GM21737 (cell line): ENCODE data around the gene HIGD1B.
"Not testable (repeated sequence)": the region's sequence is repeated elsewhere in the genome, so short reads cannot be mapped to it uniquely, and the experiment has no call there.

Experiments
- ATAC-seq: cut with Tn5 transposase; IDR thresholded peaks from one replicate; pipeline ENCODE4 v1.9.1; 2021; ENCODE audit warnings: mild to moderate bottlenecking, moderate library complexity; ENCODE audit not compliant: unreplicated experiment

Gene HIGD1B

DNA sequence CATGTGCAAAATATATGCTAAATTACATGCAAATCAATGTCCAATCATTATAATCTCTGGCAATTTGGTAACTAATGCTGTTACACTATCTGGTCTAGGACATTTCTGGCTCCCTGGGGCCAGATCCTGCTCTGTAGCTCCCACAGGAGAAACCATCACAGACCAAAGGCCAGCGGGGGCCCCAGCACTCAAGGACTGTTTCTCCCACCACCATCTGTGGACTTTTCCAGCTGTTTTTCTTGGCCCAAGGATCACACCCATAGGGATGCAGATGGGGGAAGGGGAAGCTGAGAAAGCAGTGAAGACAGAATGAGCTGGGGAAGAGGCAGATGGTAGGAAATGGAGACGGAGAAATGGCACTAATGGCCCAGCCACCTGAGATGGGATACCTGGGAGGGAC lies at the start of gene HIGD1B:
Gene HIGD1B (plus strand): TSS at position 298 of the 400 bp plus-strand sequence. CDS start 270 bp downstream, outside the sequence.
- ATAC-seq: no peak

DNA sequence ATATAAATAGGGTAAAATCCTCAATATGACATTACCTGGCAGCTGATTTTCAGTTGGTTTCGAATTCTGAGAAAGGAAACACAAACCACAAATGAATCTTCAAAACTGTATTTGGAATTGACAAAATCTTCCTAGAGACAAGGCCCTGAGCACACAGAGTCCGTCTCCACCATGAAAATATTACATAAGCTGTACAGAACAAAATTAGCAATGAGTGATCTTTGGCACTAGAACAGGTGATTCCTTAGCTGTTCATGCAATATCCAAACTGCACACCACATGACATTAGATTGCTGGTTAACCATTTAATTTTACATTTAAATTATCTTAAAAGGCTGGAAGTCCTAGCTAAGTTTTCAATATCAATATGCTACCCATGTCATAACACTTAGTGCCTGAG lies 49.3 kb upstream of the HIGD1B start:
- no peak for ATAC-seq

DNA sequence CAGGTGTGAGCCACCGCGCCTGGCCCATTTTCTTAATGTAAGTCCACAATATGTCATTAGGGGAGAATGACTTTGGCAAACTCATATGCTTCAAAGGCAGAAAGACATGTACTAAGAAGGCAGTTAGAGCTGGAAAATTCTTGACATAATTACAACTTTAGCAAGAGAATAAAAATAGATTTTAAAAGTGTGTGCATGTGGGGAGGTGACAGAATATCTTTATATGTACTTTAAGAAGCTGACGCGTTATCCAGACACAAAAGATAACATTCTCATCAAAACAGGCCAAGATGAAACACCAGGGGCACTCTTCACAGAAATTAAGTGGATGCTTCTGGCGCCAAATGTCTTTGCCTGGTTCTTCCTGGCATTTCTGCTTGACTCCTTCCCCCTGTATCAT lies 45.8 kb upstream of the HIGD1B start:
- no peak for ATAC-seq

DNA sequence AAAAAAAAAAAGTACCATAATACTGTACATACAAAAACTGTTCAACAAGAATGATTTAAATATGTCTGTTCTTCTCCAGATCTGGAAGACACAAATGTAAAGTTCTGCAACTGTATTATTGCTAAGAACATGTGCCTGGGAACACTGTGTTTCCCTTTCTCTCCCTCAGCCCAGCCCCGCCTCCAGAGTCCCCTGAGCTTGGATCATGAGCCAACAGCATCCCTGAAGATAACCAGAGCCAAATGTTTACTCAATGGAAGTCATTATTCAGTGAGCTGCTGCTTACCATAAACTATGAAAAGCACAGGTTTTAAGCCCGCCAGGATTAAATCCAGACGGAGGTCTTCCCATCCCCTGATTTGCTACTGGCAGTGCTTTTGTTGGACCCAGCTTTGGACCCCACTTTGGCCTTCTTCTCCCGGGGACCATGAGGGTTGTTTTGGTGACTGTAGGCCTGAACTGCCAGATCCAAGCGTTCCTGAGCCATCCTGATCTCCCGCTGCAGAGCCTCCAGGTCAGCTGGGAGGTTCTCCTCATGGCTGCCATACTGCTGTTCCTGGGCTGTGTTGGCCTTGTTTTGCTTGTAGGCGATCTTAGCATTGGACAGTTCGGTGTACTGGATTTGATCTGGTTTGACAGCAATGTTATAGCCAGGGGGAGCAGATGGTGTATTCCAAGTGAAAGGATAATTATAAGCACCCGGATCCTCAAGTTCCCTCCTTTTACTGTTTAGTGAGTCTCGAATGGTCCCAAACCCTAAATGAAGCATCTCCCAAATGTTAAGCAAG lies 43.2 kb upstream of the HIGD1B start:
- ATAC-seq: no peak

DNA sequence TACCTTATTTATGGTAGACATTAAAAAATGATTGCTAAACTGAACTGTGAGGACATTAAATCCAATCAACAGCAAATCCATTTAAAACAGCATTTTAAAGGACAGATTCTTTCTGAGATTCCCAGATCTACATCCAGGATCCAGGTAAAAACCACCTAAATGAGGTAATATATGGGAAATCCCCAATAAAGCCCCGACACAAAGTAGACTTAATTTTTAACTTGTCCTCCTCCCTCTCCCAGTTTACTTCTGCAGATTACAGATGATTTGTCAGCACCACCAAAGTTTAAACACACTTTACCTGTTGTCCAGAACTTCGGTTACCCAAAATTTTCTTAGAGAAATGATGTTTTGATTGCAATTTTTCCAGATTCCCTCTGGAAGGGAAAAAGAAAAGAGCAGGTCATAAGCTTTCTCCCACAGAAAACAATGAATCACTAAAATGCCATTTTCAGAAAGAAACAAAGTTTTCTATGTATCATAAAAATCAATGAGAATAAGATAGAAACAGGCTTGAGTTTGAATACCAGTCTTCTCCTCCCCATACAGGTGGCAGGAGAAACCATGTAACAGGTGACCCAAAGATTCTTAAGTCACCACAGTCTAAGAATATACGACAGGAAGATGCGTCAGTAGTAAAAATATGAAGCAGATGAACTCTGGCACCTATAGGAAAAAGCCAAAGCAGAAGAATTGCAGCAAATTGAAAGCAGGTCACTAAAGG lies 40.4 kb upstream of the HIGD1B start:
- no peak for ATAC-seq

DNA sequence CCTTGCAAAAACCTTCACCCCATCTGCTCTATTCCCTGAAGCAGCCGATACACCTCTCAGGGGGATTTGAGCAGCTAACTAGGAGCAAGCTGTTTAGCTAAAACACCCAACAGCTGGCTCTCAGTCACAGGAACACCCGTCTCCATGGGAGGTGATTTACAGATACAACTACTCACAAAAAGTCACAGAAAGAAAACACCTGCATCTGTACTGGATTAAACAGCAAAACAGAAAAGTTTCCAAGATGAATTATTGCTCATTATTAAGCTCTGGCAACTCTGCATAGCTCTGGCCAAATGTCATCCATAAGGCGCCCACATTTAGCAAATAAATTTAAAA lies 39.9 kb upstream of the HIGD1B start:
- no peak for ATAC-seq

DNA sequence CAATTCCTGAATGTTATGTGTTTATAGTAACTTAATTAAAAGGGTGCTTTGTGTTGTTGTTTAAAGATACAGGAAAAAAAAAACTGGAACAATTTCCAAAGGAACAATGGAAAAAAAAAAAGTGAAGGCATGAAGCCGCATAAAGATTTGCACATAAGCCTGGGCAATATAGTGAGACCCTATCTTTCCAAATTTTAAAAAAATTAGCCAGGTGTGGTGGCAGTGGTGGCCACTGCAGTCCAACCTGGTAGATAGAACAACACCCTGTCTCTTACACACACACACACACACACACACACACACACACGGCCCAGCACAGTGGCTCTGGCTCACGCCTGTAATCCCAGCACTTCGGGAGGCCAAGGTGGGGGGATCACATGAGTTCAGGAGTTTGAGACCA lies 39.5 kb upstream of the HIGD1B start:
- ATAC-seq: no peak

DNA sequence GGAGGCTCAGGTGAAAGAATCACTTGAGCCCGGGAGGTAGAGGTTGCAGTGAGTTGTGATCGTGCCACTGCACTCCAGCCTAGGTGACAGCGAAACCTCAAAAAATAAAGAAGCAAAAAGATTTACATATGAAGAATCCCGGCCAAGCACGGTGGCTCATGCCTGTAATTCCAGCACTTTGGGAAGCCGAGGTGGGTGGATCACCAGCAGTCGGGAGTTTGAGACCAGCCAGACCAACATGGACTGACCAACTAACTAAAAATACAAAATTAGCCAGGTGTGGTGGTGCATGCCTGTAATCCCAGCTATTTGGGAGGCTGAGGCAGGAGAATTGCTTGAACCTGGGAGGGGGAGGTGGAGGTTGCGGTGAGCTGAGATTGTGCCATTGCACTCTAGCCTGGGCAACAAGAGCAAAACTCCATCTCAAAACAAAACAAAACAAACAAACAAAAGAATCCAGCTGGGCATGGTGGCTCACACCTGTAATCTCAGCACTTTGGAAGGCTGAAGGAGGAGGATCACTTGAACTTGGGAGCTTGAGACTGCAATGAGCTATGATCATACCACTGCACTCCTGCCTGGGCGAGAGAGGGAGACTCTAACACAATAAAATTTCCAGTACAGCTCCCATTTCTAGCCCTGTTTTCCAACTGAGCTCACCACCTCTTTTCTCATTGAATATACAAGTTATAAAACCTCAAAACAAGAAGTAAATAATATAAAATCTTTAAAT lies 38.9 kb upstream of the HIGD1B start:
- not testable (repeated sequence) for ATAC-seq

DNA sequence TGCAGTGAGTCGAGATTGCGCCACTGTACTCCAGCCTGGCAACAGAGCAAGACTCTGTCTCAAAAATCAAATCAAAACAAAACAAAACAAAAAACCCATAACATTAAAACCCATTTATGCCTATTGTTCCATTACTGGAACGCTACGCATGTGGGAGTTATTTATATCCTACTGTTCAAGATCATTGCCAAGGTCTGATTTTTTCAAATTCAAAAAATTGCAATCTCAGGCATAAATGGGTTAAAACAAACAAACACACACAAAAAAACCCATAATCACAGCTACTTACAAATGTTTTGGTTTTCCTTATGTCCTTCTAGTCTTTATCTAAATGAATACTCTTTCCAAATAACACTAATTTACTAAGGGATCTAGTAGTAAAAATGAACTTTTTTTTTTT lies 35.4 kb upstream of the HIGD1B start:
- no peak for ATAC-seq

DNA sequence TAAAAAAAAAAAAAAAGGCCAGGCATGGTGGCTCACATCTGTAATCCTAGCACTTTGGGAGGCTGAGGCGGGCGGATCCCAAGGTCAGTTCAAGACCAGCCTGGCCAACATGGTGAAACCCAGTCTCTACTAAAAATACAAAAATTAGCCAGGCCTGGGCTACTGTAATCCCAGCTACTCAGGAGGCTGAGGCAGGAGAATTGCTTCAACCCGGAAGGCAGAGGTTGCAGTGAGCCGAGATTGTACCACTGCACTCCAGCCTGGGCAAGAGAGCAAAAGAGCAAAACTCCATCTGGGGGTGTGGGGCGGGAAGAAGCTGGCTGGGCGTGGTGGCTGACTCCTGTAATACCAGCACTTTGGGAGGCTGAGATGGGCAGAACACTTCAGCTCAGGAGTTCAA lies 29.2 kb upstream of the HIGD1B start:
- ATAC-seq: not testable (repeated sequence)

DNA sequence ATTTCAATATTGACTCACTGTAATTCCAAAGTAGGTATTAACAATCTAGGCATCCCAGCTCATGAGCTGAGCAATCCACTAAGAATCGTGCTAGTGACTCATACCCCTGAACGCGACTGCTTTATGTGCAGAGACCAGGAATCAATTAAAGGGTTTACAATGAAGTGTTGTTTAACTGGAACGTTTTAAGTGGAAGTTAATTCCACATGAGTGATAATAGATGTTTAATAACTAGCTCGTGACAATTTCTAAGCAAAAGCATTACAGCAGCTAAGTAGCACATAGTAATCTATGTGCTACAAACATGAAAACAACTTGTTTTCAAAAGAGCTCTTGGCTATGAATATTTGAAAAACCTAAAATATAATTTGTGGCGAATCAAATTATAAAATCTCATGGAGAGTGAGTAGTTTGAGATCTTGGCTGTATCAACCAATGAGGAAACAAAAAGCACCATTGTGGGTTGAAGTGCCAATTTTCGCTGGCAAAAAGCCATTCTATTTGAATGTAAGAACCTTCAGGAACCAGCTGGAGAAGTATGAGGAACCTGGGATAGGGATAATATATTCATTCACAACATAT lies 27.0 kb upstream of the HIGD1B start:
- ATAC-seq: no peak

DNA sequence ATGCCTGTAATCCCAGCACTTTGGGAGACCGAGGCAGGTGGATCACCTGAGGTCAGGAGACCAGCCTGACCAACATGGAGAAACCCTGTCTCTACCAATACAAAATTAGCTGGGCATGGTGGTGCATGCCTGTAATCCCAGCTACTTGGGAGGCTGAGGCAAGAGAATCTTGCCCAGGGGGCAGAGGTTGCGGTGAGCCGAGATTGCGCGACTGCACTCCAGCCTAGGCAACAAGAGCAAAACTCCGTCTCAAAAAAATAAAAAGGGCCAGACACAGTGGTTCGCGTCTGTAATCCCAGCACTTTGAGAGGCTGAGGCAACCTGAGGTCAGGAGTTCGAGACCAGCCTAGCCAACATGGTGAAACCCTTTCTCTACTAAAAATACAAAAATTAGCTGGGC lies 22.4 kb upstream of the HIGD1B start:
- ATAC-seq: not testable (repeated sequence)

DNA sequence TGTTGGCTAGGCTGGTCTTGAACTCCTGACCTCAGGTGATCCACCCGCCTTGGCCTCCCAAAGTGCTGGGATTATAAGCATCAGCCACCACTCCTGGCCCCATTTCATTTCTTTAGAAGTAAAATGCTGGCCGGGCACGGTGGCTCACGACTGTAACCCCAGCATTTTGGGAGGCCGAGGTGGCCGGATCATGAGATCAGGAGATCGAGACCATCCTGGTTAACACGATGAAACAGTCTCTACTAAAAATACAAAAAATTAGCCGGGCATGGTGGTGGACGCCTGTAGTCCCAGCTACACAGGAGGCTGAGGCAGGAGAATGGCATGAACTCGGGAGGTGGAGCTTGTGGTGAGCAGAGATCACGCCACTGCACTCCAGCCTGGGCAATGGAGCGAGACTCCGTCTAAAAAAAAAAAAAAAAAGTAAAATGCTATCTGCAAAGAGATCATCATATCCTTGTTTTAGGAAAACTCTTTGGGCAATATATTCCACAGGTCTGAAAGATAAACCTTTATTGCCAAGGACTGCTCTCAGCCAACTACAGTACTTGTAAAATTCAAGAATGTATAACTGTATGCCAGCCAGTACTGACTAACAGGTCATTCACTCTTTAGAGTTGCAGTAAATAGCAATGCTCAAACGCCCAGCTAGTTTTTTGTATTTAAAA lies 21.4 kb upstream of the HIGD1B start:
- ATAC-seq: no peak

DNA sequence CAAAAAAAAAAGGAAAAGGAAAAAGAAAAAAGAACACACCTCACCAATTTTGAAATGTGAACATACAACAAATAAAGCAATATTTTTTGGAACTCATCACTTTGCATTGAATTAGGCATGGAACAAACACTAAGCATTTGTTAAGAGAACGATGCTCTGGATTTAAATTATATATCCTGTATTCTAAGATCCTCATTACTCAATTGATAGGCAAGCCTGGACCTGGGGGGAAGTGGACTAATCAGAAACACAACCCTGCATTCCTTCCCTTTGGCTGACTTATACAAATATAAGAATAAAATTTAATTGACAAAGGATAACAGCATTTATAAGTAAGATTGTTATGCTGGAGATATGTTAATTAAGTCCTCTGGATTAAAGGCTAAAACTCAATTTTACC lies 19.8 kb upstream of the HIGD1B start:
- ATAC-seq: no peak

DNA sequence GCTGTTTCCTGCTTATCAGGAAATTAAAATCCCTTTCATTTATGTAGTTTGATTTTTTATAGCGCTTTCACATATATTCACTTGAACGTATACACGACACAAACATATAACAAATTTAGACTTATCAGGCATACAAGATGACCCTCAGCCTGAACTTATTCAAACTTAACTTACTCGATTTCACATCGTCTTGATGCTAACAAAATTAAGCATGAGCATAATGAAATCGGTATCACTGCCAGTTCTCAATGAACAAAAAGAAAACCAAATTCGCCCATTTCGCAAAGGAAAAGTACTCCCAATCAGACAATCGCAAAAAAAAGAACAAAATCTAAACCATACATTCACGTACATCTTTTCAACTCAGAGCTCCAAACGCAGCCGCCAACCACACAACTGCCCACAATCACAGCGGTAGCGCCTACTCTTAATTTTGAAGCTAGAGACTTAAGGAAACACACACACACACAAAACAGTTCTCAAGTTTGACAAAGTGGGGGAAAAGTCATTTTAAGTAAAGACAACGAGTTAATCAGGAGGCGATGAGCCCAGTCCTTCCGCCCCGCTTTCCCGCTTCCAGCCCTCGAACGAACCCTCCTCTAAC lies 18.7 kb upstream of the HIGD1B start:
- ATAC-seq: no peak

DNA sequence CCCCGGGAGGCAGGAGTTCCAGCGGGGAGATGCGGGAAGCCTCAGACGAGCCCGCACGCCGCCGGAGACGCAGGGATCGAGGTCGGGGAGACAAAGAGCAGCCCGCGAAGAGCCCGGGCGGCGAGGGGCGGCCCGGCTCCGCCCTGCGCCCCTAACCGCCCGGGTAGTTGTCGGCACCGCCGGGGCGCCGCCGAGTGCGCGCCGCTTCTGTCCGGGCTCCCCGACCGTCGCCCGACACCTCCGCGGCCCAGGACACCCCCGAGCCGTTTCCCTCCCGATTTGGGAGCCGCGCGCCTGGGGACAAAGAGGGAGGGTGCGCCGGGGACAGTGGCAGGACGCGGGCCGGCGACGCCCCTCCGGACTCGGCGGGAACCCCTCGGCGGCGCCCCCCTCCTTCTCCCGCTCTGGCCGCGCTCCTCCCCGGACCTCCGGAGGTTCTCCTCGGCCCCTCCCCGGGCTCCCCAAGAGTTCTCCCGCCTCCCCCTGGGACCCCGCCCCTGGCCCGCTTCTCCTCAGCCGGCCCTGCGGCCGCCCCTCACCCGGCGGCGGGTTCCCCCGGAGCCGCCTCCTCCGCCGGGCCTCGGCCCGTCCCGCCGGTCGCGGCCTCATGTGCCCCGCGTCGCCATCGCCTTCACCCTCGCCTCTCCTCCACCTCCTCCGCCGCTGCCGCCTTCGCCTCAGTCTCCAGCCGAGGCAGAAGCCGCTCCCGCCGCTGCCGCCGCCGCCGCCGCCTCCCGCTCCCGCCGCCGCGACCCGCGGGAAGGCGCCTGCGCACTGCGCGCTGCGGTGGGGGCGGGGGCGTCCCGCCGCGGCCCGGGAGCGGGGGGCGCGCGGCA lies 17.9 kb upstream of the HIGD1B start, which contains the start of gene GJC1:
Gene GJC1 (minus strand): TSS at position 765 of the 836 bp plus-strand sequence. CDS start 24,470 bp downstream, outside the sequence.
- ATAC-seq: no peak

DNA sequence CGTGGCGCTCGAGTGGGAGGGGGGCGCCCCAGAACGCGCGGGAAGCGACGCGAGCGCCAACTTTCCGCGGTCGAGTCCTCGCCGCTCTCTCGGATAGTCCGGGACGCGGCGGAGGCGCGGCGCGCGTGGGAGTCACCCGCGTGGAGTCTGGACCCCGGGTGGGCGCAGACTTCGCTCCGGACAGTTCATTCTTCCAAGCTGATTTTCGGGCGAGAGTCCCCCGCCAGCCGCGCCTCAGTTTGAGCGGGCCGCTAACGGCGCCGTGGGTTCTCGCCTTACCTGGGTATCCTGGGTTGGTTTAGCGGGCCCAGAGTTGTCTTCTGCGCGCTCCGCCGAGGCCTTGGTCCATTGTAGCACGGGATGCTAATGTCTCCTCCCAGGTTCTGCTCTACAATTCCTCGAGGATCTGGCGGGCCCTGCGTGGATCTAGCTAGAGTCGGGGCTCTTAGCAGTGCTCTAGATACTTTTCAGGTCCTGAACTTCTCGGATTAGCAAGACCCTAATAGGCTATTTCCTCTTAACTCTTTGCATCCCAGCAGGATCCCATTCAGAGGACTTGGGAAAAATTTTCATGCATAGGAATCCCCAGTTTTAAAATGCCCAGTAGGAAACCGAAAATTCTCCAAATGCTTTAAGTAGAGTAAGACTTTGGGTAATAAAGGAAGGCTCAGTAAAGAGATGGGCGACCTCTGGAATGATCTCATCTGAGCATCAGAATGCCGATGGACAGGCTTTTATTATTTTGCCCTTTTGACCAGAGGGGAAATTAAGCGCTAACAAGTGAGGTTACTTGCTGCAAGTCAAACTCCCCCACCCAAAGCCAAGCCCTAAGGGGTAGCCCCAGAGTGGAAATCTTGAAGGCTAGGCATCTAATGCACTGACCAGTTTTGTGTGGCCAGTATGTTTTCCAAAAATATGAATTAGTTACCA lies 17.1 kb upstream of the HIGD1B start:
- no peak for ATAC-seq

DNA sequence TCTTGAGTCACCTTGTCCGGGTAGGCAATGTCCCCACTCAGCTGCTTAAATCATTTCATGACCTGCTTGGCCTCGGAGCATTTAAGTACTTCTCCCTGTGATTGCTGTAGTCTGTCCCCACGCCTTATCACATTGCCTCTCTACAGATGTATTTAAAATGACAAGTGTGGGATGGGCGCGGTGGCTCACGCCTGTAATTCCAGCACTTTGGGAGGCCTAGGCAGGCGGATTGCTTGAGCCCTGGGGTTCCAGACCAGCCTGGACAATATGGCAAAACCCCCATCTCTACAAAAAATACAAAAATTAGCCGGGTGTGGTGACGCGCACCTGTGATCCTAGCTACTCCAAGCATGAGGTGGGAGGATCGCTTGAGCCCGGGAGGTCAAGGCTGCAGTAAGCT lies 16.3 kb upstream of the HIGD1B start:
- no peak for ATAC-seq
